Effector memory CD4-positive, alpha-beta T cell (primary cell): ENCODE measurements around the gene GABRR1.

Experiments
- DNase-seq, 3 donors: peaks; one replicate each; pipeline ENCODE4 v3.0.0-alpha.2; 2020
- H3K27ac ChIP-seq: 2 replicates; pipeline ENCODE4 v1.7.0; 2013; ENCODE audit warnings: mild to moderate bottlenecking, low read length, moderate library complexity; ENCODE audit not compliant: insufficient read depth, poor library complexity, severe bottlenecking
- H3K27me3 ChIP-seq: replicated peaks from 2 replicates; pipeline ENCODE4 v1.7.0; 2013; ENCODE audit warnings: mild to moderate bottlenecking, low read length; ENCODE audit not compliant: insufficient read depth, control insufficient read depth, poor library complexity, severe bottlenecking
- H3K36me3 ChIP-seq: 2 replicates; pipeline ENCODE4 v1.7.0; 2013; ENCODE audit warnings: mild to moderate bottlenecking, low read length, moderate library complexity; ENCODE audit not compliant: control insufficient read depth, insufficient read depth
- H3K4me1 ChIP-seq: 2 replicates; pipeline ENCODE4 v1.7.0; 2013; ENCODE audit warnings: low read length, mild to moderate bottlenecking; ENCODE audit not compliant: control insufficient read depth, insufficient read depth, poor library complexity, severe bottlenecking
- H3K4me3 ChIP-seq: 2 replicates; pipeline ENCODE4 v1.7.0; 2013; ENCODE audit warnings: low read length, low read depth, mild to moderate bottlenecking; ENCODE audit not compliant: insufficient read depth, poor library complexity, severe bottlenecking
- H3K9me3 ChIP-seq: 2 replicates; pipeline ENCODE4 v1.7.0; 2013; ENCODE audit warnings: mild to moderate bottlenecking, low read length, moderate library complexity; ENCODE audit not compliant: control insufficient read depth

GABRR1 gene

GRCh38 chr6:89146718-89147700 lies 70.1 kb downstream of the GABRR1 start:
- peak overlapping the region; percentile 69 for H3K27ac ChIP-seq
- H3K36me3 ChIP-seq, result no peaks in the 10 kb centered on the region
- H3K27me3 ChIP-seq, result no peaks in the 10 kb centered on the region
- no peak for DNase-seq
- peak overlapping the region; percentile 90 for H3K4me3 ChIP-seq
- H3K4me1 ChIP-seq, result peaks cover 3% of the 10 kb centered on the region
- H3K9me3 ChIP-seq, result no peaks in the 10 kb centered on the region

GRCh38 chr6:89145956-89146717 lies 71.0 kb downstream of the GABRR1 start, which contains the start of gene PM20D2:
TSS of gene PM20D2 (plus strand) at chr6:89146055. CDS start at chr6:89146145, 90 bp downstream.
- Histone ChIP-seq H3K4me3 (peak within 1 kb of the TSS; percentile 90), H3K36me3 (no peaks in the 10 kb centered on the region), H3K4me1 (peaks cover 3% of the 10 kb centered on the region), H3K9me3 (no peaks in the 10 kb centered on the region), H3K27me3 (no peaks in the 10 kb centered on the region), H3K27ac (peak within 1 kb of the TSS; percentile 69)
- peak; percentile 25 to 36 (median 36) for DNase-seq

- peak in 1 of 3 donors; percentile 2 for DNase-seq
- Histone ChIP-seq H3K27ac (peak overlapping the region; percentile 69), H3K9me3 (no peaks in the 10 kb centered on the region), H3K27me3 (no peaks in the 10 kb centered on the region), H3K4me1 (peaks cover 3% of the 10 kb centered on the region), H3K4me3 (peak overlapping the region; percentile 90), H3K36me3 (no peaks in the 10 kb centered on the region)
These were observed 71.8 kb downstream of the GABRR1 start for GRCh38 chr6:89145091-89145955.

GRCh38 chr6:89144354-89144906 lies 72.7 kb downstream of the GABRR1 start:
- H3K36me3 ChIP-seq, result no peaks in the 10 kb centered on the region
- H3K4me3 ChIP-seq, result no peak overlapping the region
- H3K27me3 ChIP-seq, result no peaks in the 10 kb centered on the region
- DNase-seq, result no peak
- H3K9me3 ChIP-seq, result no peaks in the 10 kb centered on the region
- H3K4me1 ChIP-seq, result peaks cover 3% of the 10 kb centered on the region
- no peak overlapping the region for H3K27ac ChIP-seq

- no peaks in the 10 kb centered on the region for H3K4me1 ChIP-seq
- no peak for DNase-seq
- H3K36me3 ChIP-seq, result no peaks in the 10 kb centered on the region
- H3K27me3 ChIP-seq, result no peaks in the 10 kb centered on the region
- H3K9me3 ChIP-seq, result no peaks in the 10 kb centered on the region
- H3K27ac ChIP-seq, result no peak overlapping the region
- no peak overlapping the region for H3K4me3 ChIP-seq
These were observed 76.6 kb downstream of the GABRR1 start for GRCh38 chr6:89140347-89141156.

- no peak for DNase-seq
- H3K4me1 ChIP-seq, result no peaks in the 10 kb centered on the region
- no peak overlapping the region for H3K27ac ChIP-seq
- no peaks in the 10 kb centered on the region for H3K36me3 ChIP-seq
- H3K9me3 ChIP-seq, result no peaks in the 10 kb centered on the region
- H3K27me3 ChIP-seq, result no peaks in the 10 kb centered on the region
- H3K4me3 ChIP-seq, result no peak overlapping the region
These were observed 77.4 kb downstream of the GABRR1 start for GRCh38 chr6:89139509-89140346.

- no peaks in the 10 kb centered on the region for H3K9me3 ChIP-seq
- H3K4me3 ChIP-seq, result no peak overlapping the region
- no peaks in the 10 kb centered on the region for H3K4me1 ChIP-seq
- H3K27ac ChIP-seq, result no peak overlapping the region
- DNase-seq, result no peak
- H3K27me3 ChIP-seq, result no peaks in the 10 kb centered on the region
- no peaks in the 10 kb centered on the region for H3K36me3 ChIP-seq
These were observed 79.0 kb downstream of the GABRR1 start for GRCh38 chr6:89138173-89138572.

- no peak overlapping the region for H3K27ac ChIP-seq
- H3K4me3 ChIP-seq, result no peak overlapping the region
- H3K27me3 ChIP-seq, result no peaks in the 10 kb centered on the region
- no peaks in the 10 kb centered on the region for H3K36me3 ChIP-seq
- DNase-seq, result no peak
- no peaks in the 10 kb centered on the region for H3K4me1 ChIP-seq
- H3K9me3 ChIP-seq, result no peaks in the 10 kb centered on the region
These were observed 82.4 kb downstream of the GABRR1 start for GRCh38 chr6:89134723-89135122.
